Measurements from ENCODE around the gene CDH4. TPM values are rescaled to one million over a fixed set of nuclear protein-coding genes. Genes with fewer than 3 reads are reported as not detected.

Gene CDH4
- total RNA-seq, 1 experiment from 2014 or later = not detected

GRCh38 chr20:61678437-61678836 is 426.4 kb downstream of the CDH4 start:
- no peak for TF ChIP-seq EZH2 (IDR thresholded peaks at IDR 0.05; ENCODE audit: low read depth)
- TF ChIP-seq, protein P1, sequence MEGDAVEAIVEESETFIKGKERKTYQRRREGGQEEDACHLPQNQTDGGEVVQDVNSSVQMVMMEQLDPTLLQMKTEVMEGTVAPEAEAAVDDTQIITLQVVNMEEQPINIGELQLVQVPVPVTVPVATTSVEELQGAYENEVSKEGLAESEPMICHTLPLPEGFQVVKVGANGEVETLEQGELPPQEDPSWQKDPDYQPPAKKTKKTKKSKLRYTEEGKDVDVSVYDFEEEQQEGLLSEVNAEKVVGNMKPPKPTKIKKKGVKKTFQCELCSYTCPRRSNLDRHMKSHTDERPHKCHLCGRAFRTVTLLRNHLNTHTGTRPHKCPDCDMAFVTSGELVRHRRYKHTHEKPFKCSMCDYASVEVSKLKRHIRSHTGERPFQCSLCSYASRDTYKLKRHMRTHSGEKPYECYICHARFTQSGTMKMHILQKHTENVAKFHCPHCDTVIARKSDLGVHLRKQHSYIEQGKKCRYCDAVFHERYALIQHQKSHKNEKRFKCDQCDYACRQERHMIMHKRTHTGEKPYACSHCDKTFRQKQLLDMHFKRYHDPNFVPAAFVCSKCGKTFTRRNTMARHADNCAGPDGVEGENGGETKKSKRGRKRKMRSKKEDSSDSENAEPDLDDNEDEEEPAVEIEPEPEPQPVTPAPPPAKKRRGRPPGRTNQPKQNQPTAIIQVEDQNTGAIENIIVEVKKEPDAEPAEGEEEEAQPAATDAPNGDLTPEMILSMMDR (conservative IDR thresholded peaks at IDR 0.05) = no peak

DNA sequence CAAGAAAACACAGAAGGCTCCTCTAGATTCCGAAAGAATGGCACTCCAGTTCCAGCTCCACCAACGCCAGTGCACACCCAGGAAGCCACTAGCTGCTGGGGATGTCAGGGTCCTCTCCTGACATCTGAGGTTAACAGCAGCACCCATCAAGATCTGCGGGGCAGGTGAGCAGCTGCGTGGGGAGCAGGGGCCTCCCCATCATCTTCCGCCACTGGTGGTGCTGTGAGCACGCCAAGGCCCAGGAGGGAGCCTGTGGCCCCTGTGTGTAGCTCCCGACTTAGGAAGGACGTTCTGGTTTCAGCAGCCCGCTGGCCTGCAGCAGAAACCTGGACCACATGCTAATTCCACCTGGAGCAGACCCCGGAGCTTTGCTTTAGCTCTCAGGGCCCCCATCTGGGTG is 427.4 kb downstream of the CDH4 start:
- Histone ChIP-seq H4K20me1 (ENCODE audit: insufficient read depth) (no peaks in the 10 kb centered on the region; the same call in 1 of the 2 replicates), H3K79me2 (ENCODE audit: low read depth) (no peaks in the 10 kb centered on the region), H3K4me2 (no peak overlapping the region), H3F3A (ENCODE audit: insufficient read depth, low read depth) (no peaks in the 10 kb centered on the region), H3K4me1 (replicated peaks; ENCODE audit: insufficient read depth) (no peaks in the 10 kb centered on the region), H3K27ac (no peak overlapping the region), H2AFZ (no peak overlapping the region), H3K27me3 (ENCODE audit: insufficient read depth, low read depth) (peaks cover 86% of the 10 kb centered on the region), H3K36me3 (ENCODE audit: low read depth) (no peaks in the 10 kb centered on the region), H3K9me3 (ENCODE audit: insufficient read depth, low read depth) (no peaks in the 10 kb centered on the region), H3K9me2 (ENCODE audit: insufficient read depth) (no peaks in the 10 kb centered on the region), H3K4me3 (no peak overlapping the region)
- POLR2A ChIA-PET (ENCODE audit: unreplicated experiment) = no interaction called here
- no peak for DNase-seq
- BruUV-seq (replicated peaks) = no TSS peak
- TF ChIP-seq, protein P1 (conservative IDR thresholded peaks at IDR 0.05) = no peak
- no peak for TF ChIP-seq EZH2 (IDR thresholded peaks at IDR 0.05; ENCODE audit: low read depth)
- intact Hi-C loops (cut with micrococcal nuclease; ENCODE audit: unreplicated experiment) = no loop called here
- CTCF ChIA-PET = no interaction called here

More at GRCh38 chr20:61678437-61678836, 426.4 kb downstream of the CDH4 start:
- H3K27me3 ChIP-seq (ENCODE audit: insufficient read depth, low read depth) = peaks cover 86% of the 10 kb centered on the region
- no peak overlapping the region for H3K4me2 ChIP-seq
- no peaks in the 10 kb centered on the region for H3K9me3 ChIP-seq (ENCODE audit: insufficient read depth, low read depth)
- H2AFZ ChIP-seq = no peak overlapping the region
- H3K27ac ChIP-seq = no peak overlapping the region
- BruUV-seq (replicated peaks) = no TSS peak
- no peaks in the 10 kb centered on the region for H3K9me2 ChIP-seq (ENCODE audit: insufficient read depth)
- ChIA-PET POLR2A (ENCODE audit: unreplicated experiment) (no interaction called here), CTCF (no interaction called here)
- no peak overlapping the region for H3K4me3 ChIP-seq
- no peaks in the 10 kb centered on the region for H3K36me3 ChIP-seq (ENCODE audit: low read depth)
- DNase-seq = no peak
- no peaks in the 10 kb centered on the region; the same call in 1 of the 2 replicates for H4K20me1 ChIP-seq (ENCODE audit: insufficient read depth)
- H3F3A ChIP-seq (ENCODE audit: insufficient read depth, low read depth) = no peaks in the 10 kb centered on the region
- no peaks in the 10 kb centered on the region for H3K79me2 ChIP-seq (ENCODE audit: low read depth)
- no peaks in the 10 kb centered on the region for H3K4me1 ChIP-seq (replicated peaks; ENCODE audit: insufficient read depth)
- intact Hi-C loops (cut with micrococcal nuclease; ENCODE audit: unreplicated experiment) = no loop called here

DNA sequence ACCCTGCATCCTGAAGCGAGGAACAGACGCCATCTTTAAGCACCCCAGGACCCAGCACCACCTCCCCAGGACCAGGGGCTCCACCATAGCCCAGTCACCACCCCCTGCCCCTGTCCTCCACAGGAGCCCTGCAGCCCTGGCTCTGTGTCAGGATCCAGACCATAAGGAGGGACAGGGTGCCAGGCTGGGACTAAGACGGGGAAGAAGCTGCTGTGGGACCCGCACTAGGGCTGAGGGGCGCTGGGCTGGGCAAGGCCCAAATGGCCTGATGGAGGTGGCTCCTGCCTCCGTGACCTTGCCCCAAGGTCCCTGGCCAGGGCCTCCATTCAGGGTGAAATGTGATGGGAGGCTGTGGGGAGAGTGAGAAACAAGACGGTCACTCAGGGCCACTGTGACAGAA is 428.0 kb downstream of the CDH4 start:
- H3K4me3 ChIP-seq = no peak overlapping the region
- no peaks in the 10 kb centered on the region for H3K4me1 ChIP-seq (replicated peaks; ENCODE audit: insufficient read depth)
- no peaks in the 10 kb centered on the region; the same call in 1 of the 2 replicates for H4K20me1 ChIP-seq (ENCODE audit: insufficient read depth)
- intact Hi-C loops (cut with micrococcal nuclease; ENCODE audit: unreplicated experiment) = no loop called here
- no peaks in the 10 kb centered on the region for H3K36me3 ChIP-seq (ENCODE audit: low read depth)
- H2AFZ ChIP-seq = no peak overlapping the region
- no peaks in the 10 kb centered on the region for H3K9me2 ChIP-seq (ENCODE audit: insufficient read depth)
- no peak for DNase-seq
- H3F3A ChIP-seq (ENCODE audit: insufficient read depth, low read depth) = no peaks in the 10 kb centered on the region
- no peak overlapping the region for H3K27ac ChIP-seq
- H3K9me3 ChIP-seq (ENCODE audit: insufficient read depth, low read depth) = no peaks in the 10 kb centered on the region
- BruUV-seq (replicated peaks) = no TSS peak
- CTCF ChIA-PET = no interaction called here
- no peak overlapping the region for H3K4me2 ChIP-seq
- POLR2A ChIA-PET (ENCODE audit: unreplicated experiment) = no interaction called here
- no peaks in the 10 kb centered on the region for H3K79me2 ChIP-seq (ENCODE audit: low read depth)
- TF ChIP-seq EZH2 (IDR thresholded peaks at IDR 0.05; ENCODE audit: low read depth) = no peak
- TF ChIP-seq, protein P1 (conservative IDR thresholded peaks at IDR 0.05) = no peak
- peaks cover 86% of the 10 kb centered on the region for H3K27me3 ChIP-seq (ENCODE audit: insufficient read depth, low read depth)
